ENCODE data around the gene SRRM3. TPM values are rescaled to one million over a fixed set of nuclear protein-coding genes. Genes with fewer than 3 reads are reported as not detected.
A peak's percentile ranks its signal among the peaks of the same experiment; 100 is the strongest.

The SRRM3 gene
- total and polyA plus RNA-seq, 9 of the 15 experiments (the other 6 are each of a cell fraction or from before 2014, with no cell fraction given) = 0.04 to 0.91 (median 0.46) TPM; not detected in 2

DNA sequence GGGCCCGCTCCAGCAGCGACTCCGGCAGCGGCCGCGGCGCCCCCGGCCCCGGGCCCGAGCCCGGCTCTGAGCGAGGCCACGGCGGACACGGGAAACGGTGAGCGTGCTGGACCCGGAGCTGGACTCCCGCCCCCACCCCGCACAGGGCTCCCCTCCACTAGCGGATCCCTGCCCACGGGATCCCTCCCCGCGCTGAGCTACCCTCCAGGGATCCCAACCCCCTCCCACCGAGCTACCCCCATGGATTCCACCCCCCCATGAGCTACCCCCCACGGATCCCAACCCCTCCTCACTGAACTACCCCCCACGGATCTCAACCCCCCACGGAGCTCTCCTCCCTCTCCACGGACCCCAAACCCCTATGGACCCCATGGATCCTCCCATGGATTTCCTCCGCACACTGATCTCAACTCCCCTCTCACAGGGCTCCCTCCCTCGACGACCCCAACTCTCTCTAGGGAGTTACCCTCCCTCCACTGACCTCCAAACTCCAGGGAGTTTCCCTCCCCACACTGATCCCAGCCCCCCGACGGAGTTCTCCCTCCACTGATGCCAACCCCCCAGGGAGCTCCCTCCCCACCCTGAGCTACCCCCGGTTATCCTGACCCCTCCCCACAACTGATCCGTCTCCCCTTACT lies 80.1 kb downstream of the SRRM3 start:
- Histone ChIP-seq H3K27me3 (ENCODE audit: control insufficient read depth in 2 of 2, insufficient read depth in 2 of 2, low read length in 2 of 2) (peaks cover 36 to 60% of the 10 kb centered on the region in 2 experiments; a peak in 4 of 5 replicates), H2AFZ (ENCODE audit: low read depth, low read length) (no peak overlapping the region), H3K79me2 (ENCODE audit: control insufficient read depth, insufficient read depth, low read length) (no peaks in the 10 kb centered on the region), H3K4me3 (peak overlapping the region; percentile 41; the same call in 1 of the 2 replicates), H4K20me1 (replicated peaks; ENCODE audit: control insufficient read depth, insufficient read depth, low read length) (no peaks in the 10 kb centered on the region), H3K4me2 (ENCODE audit: insufficient read depth, low read length) (no peak overlapping the region), H3K9me1 (ENCODE audit: control insufficient read depth, insufficient read depth, low read length) (no peaks in the 10 kb centered on the region), H3K4me1 (replicated peaks in 1 of 2; ENCODE audit: control insufficient read depth in 2 of 2, insufficient read depth in 2 of 2, low read length in 2 of 2) (peaks cover 0 to 40% of the 10 kb centered on the region in 2 experiments; a peak in 3 of 5 replicates), H3K36me3 (ENCODE audit: control insufficient read depth, insufficient read depth, low read length) (no peaks in the 10 kb centered on the region), H3K27ac (ENCODE audit: extremely low read depth, low read depth, low read length) (no peak overlapping the region), H3K9me3 (replicated peaks; ENCODE audit: control insufficient read depth, insufficient read depth, low read depth, low read length) (no peaks in the 10 kb centered on the region), H3K9ac (ENCODE audit: insufficient read depth in 1 of 2, low read depth in 2 of 2, low read length in 2 of 2) (peak overlapping the region in 1 of 2 experiments; percentile 87; a peak in 1 of 4 replicates)
- FAIRE-seq (no peak), DNase-seq (ENCODE audit: extremely low read depth in 1 of 4, low spot score in 3 of 4) (no peak), ATAC-seq (no peak)
- CTCF ChIA-PET (ENCODE audit: low intra/inter-chr PET ratio) = no interaction called here
- no peak for TF ChIP-seq ZNF584 (CRISPR knock-in tag; IDR thresholded peaks at IDR 0.05; ENCODE audit: low read depth)
- TF ChIP-seq BACH1 (tag; IDR thresholded peaks at IDR 0.05) = no peak
- no peak for TF ChIP-seq CAMTA2 (CRISPR knock-in tag; conservative IDR thresholded peaks at IDR 0.05)
- TF ChIP-seq MAFF (IDR thresholded peaks at IDR 0.05; ENCODE audit: low read length) = no peak
- no peak for TF ChIP-seq RNF2 (IDR thresholded peaks at IDR 0.05)
- TF ChIP-seq CBFA2T3 (IDR thresholded peaks at IDR 0.05) = no peak
- TF ChIP-seq, protein P1, sequence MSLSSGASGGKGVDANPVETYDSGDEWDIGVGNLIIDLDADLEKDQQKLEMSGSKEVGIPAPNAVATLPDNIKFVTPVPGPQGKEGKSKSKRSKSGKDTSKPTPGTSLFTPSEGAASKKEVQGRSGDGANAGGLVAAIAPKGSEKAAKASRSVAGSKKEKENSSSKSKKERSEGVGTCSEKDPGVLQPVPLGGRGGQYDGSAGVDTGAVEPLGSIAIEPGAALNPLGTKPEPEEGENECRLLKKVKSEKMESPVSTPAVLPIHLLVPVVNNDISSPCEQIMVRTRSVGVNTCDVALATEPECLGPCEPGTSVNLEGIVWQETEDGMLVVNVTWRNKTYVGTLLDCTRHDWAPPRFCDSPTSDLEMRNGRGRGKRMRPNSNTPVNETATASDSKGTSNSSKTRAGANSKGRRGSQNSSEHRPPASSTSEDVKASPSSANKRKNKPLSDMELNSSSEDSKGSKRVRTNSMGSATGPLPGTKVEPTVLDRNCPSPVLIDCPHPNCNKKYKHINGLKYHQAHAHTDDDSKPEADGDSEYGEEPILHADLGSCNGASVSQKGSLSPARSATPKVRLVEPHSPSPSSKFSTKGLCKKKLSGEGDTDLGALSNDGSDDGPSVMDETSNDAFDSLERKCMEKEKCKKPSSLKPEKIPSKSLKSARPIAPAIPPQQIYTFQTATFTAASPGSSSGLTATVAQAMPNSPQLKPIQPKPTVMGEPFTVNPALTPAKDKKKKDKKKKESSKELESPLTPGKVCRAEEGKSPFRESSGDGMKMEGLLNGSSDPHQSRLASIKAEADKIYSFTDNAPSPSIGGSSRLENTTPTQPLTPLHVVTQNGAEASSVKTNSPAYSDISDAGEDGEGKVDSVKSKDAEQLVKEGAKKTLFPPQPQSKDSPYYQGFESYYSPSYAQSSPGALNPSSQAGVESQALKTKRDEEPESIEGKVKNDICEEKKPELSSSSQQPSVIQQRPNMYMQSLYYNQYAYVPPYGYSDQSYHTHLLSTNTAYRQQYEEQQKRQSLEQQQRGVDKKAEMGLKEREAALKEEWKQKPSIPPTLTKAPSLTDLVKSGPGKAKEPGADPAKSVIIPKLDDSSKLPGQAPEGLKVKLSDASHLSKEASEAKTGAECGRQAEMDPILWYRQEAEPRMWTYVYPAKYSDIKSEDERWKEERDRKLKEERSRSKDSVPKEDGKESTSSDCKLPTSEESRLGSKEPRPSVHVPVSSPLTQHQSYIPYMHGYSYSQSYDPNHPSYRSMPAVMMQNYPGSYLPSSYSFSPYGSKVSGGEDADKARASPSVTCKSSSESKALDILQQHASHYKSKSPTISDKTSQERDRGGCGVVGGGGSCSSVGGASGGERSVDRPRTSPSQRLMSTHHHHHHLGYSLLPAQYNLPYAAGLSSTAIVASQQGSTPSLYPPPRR (CRISPR knock-in tag; IDR thresholded peaks at IDR 0.05; ENCODE audit: borderline replicate concordance) = no peak
- no peak for TF ChIP-seq ZNF347 (CRISPR knock-in tag; IDR thresholded peaks at IDR 0.05; ENCODE audit: low read depth)
- POLR2A ChIA-PET = interaction anchor here (1.0 kb wide), 1 partner anchor 20 kb away, joined by 3 read pairs; the partner anchor contains the start of gene HSPB1
- intact Hi-C loops (cut with micrococcal nuclease) = no loop called here
- no TSS peak for BruUV-seq (replicated peaks)
- in situ Hi-C loops (cut with MboI) = no loop called here
- WGBS (ENCODE audit: insufficient coverage, low coverage, missing lambda C conversion rate) = 2% methylated on average over 7 of the region's 36 CpGs

Measured in K562 (cell line).